Keratinocyte (primary cell): ENCODE results near the gene KHSRP.

Source experiments
- EZH2 ChIP-seq: IDR thresholded peaks from one replicate; pipeline ENCODE4 v1.6.1; 2012; ENCODE audit warnings: inconsistent platforms, mild to moderate bottlenecking, low read length, moderate library complexity
- TF ChIP-seq, protein P1 (sequence below), 3 experiments: IDR thresholded peaks in 1 of 3; conservative IDR thresholded peaks in 1 of 3; optimal IDR thresholded peaks in 1 of 3; 2 replicates in 2 of 3; 3 replicates in 1 of 3; pipeline versions ENCODE3 to v1.5.1; 2011; ENCODE audit warnings: low read length in 3 of 3, mild to moderate bottlenecking in 3 of 3, moderate library complexity in 2 of 3, control low read depth in 1 of 3, inconsistent platforms in 1 of 3; ENCODE audit not compliant: insufficient read depth in 2 of 3; ENCODE audit errors: extremely low read depth in 1 of 3

DNA sequence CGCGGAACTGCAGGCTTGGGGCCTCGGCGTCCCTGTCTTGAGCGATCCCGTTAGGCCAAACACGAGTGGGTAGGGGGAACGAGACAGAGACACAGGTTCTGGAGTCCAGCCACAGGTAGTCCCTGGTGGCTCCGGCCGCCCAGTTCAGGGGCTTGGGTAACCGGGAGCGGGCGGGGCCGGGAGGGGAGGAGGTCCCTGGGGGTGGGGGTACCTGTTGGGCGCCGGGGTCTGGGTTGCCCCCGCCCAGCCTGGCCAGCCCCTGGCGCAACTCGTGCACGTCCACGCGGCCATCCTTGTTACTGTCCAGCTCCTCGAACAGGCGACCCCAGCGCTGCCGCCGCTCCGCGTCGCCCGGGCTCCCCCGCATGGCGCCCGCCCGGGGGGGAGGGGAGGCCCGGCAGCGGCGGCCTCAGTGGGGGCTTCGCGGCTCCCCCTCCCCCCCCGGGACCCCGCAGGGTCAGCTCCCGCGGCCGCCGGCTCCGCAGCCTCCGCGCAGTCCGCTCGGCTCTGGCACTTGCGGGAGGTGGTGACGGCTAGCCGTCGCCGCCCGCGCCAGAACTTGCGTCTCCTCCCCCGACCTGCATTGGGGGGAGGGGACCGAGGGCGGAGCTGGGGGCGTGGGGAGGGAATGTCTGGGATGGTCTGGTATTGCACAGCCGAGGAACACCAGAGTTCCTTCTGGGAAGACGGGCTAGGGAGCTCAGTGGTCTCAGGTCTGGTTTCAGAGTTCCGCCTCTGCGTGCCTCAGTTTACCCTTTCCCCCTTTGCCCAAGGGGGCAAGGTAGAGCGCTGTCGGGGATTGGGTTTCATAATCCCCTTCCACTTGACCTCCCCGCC lies 34.9 kb upstream of the KHSRP start, which contains the start of gene SLC25A23:
- TF ChIP-seq, protein P1, sequence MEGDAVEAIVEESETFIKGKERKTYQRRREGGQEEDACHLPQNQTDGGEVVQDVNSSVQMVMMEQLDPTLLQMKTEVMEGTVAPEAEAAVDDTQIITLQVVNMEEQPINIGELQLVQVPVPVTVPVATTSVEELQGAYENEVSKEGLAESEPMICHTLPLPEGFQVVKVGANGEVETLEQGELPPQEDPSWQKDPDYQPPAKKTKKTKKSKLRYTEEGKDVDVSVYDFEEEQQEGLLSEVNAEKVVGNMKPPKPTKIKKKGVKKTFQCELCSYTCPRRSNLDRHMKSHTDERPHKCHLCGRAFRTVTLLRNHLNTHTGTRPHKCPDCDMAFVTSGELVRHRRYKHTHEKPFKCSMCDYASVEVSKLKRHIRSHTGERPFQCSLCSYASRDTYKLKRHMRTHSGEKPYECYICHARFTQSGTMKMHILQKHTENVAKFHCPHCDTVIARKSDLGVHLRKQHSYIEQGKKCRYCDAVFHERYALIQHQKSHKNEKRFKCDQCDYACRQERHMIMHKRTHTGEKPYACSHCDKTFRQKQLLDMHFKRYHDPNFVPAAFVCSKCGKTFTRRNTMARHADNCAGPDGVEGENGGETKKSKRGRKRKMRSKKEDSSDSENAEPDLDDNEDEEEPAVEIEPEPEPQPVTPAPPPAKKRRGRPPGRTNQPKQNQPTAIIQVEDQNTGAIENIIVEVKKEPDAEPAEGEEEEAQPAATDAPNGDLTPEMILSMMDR (optimal IDR thresholded peaks at IDR 0.05 in 1 of 3, IDR thresholded peaks at IDR 0.05 in 1 of 3, conservative IDR thresholded peaks at IDR 0.05 in 1 of 3; ENCODE audit: extremely low read depth in 1 of 3, insufficient read depth in 2 of 3, low read length in 3 of 3), result no peak
- no peak for TF ChIP-seq EZH2
